Smooth muscle cell (in vitro differentiated cells): ENCODE data around the gene HHAT. TPM values are rescaled to one million over a fixed set of nuclear protein-coding genes. Genes with fewer than 3 reads are reported as not detected.

Experiments
- DNase-seq: peaks from one replicate; lab custom pipeline; 2025; ENCODE audit not compliant: unreplicated experiment; lab: John Stamatoyannopoulos, UW
- H2AFZ ChIP-seq: fragments of 200-600 bp; sonication (generic); 2 replicates; pipeline ENCODE4 v1.6.0; 2016; ENCODE audit warnings: antibody characterized with exemption, low read depth, mild to moderate bottlenecking
- H3F3A ChIP-seq: fragments of 200-600 bp; sonication (generic); 2 replicates; pipeline ENCODE4 v1.6.0; 2017; ENCODE audit warnings: antibody characterized with exemption, low read depth
- H3K27ac ChIP-seq: fragments of 200-600 bp; sonication (generic); 2 replicates; pipeline ENCODE4 v1.5.1; 2016; ENCODE audit warnings: low read depth, mild to moderate bottlenecking
- H3K27me3 ChIP-seq: fragments of 200-600 bp; sonication (generic); 2 replicates; pipeline ENCODE4 v1.6.1; 2016; ENCODE audit warnings: low read depth, mild to moderate bottlenecking
- H3K36me3 ChIP-seq: fragments of 200-600 bp; sonication (generic); 2 replicates; pipeline ENCODE4 v1.5.1; 2016; ENCODE audit warnings: low read depth
- H3K4me1 ChIP-seq: fragments of 200-600 bp; sonication (generic); 2 replicates; pipeline ENCODE4 v1.5.1; 2016; ENCODE audit warnings: low read depth
- H3K4me2 ChIP-seq: fragments of 200-600 bp; sonication (generic); 2 replicates; pipeline ENCODE4 v1.6.0; 2016; ENCODE audit warnings: mild to moderate bottlenecking
- H3K4me3 ChIP-seq: fragments of 200-600 bp; sonication (generic); 2 replicates; pipeline ENCODE4 v1.5.1; 2016; ENCODE audit warnings: mild to moderate bottlenecking
- H3K79me2 ChIP-seq: fragments of 200-600 bp; sonication (generic); 2 replicates; pipeline ENCODE4 v1.6.0; 2016; ENCODE audit warnings: low read depth, mild to moderate bottlenecking
- H3K9ac ChIP-seq: fragments of 200-600 bp; sonication (generic); 2 replicates; pipeline ENCODE4 v1.6.0; 2016; ENCODE audit warnings: low read depth
- H3K9me3 ChIP-seq: fragments of 200-600 bp; sonication (generic); replicated peaks from 2 replicates; pipeline ENCODE4 v1.5.1; 2016; ENCODE audit warnings: low read depth
- H4K20me1 ChIP-seq: fragments of 200-600 bp; sonication (generic); 2 replicates; pipeline ENCODE4 v1.6.0; 2016; ENCODE audit warnings: low read depth
- WGBS: methylation state at CpG from one replicate; pipeline ENCODE4 v1.1.7; 2016; ENCODE audit warnings: low lambda C conversion rate; 5-methylcytosine and 5-hydroxymethylcytosine counted together
- polyA plus RNA-seq: library from polyadenylated mRNA; unstranded; fragments of >200 nt; fragmentation: Nextera tagmentation; extraction: Ambion mirVana; gene quantifications from 2 replicates; pipeline ENCODE4 v1.2.1, GENCODE V29; 2016
- total RNA-seq: library from RNA; depleted of rRNA; stranded (reverse); fragments of >200 nt; gene quantifications from 2 replicates; pipeline ENCODE4 v1.2.3, GENCODE V29; 2014
- TF ChIP-seq, protein P1 (sequence below): fragments of 200-600 bp; sonication (generic); IDR thresholded peaks from 2 replicates; pipeline ENCODE4 v1.5.1; 2017; ENCODE audit warnings: borderline replicate concordance, mild to moderate bottlenecking, antibody characterized with exemption; ENCODE audit not compliant: insufficient read depth, poor library complexity, severe bottlenecking

Gene HHAT
- total and polyA plus RNA-seq, 2 experiments from 2014 or later = 4.6 to 9.8 TPM

- Histone ChIP-seq H3K36me3 (no peaks in the 10 kb centered on the region), H3K4me2 (no peak overlapping the region), H3K4me3 (no peak overlapping the region), H3K27ac (no peak overlapping the region), H3K9me3 (no peaks in the 10 kb centered on the region), H2AFZ (no peak overlapping the region), H3K27me3 (peaks cover 12% of the 10 kb centered on the region), H3K4me1 (peaks cover 15% of the 10 kb centered on the region), H3K9ac (no peak overlapping the region), H3F3A (no peaks in the 10 kb centered on the region), H3K79me2 (no peaks in the 10 kb centered on the region), H4K20me1 (no peaks in the 10 kb centered on the region)
- TF ChIP-seq, protein P1, sequence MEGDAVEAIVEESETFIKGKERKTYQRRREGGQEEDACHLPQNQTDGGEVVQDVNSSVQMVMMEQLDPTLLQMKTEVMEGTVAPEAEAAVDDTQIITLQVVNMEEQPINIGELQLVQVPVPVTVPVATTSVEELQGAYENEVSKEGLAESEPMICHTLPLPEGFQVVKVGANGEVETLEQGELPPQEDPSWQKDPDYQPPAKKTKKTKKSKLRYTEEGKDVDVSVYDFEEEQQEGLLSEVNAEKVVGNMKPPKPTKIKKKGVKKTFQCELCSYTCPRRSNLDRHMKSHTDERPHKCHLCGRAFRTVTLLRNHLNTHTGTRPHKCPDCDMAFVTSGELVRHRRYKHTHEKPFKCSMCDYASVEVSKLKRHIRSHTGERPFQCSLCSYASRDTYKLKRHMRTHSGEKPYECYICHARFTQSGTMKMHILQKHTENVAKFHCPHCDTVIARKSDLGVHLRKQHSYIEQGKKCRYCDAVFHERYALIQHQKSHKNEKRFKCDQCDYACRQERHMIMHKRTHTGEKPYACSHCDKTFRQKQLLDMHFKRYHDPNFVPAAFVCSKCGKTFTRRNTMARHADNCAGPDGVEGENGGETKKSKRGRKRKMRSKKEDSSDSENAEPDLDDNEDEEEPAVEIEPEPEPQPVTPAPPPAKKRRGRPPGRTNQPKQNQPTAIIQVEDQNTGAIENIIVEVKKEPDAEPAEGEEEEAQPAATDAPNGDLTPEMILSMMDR = no peak
- WGBS = 85% methylated on average over 2 of the region's 2 CpGs
- no peak for DNase-seq
These were observed 381.0 kb downstream of the HHAT start for GRCh38 chr1:210709701-210710100.

- H3F3A ChIP-seq = no peaks in the 10 kb centered on the region
- H3K4me3 ChIP-seq = no peak overlapping the region
- H3K27ac ChIP-seq = no peak overlapping the region
- no peaks in the 10 kb centered on the region for H4K20me1 ChIP-seq
- H3K9me3 ChIP-seq = no peaks in the 10 kb centered on the region
- H3K4me2 ChIP-seq = no peak overlapping the region
- DNase-seq = no peak
- H3K79me2 ChIP-seq = no peaks in the 10 kb centered on the region
- peaks cover 12% of the 10 kb centered on the region for H3K27me3 ChIP-seq
- H3K9ac ChIP-seq = no peak overlapping the region
- TF ChIP-seq, protein P1 = no peak
- H3K4me1 ChIP-seq = peaks cover 15% of the 10 kb centered on the region
- WGBS = 73% methylated on average over 7 of the region's 7 CpGs
- H3K36me3 ChIP-seq = no peaks in the 10 kb centered on the region
- H2AFZ ChIP-seq = no peak overlapping the region
These were observed 383.3 kb downstream of the HHAT start for GRCh38 chr1:210711825-210712612.

DNA sequence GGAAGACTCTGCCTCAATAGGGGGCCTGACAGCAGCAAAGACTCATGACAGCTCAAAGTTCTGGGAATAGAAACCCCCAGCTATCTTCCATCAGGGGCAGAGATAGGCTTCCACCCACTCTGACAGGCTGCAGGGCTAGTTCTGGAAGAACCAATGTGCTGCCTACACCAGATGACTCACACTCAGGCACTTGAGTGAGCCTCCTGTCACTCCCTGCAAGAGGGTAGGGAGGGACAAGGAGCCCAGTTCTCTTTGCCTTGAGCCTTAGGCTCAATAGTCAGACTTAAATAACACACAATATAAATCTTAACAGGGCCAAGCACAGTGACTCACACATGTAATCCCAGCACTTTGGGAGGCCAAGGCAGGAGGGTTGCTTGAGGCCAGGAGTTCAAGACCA is 386.4 kb downstream of the HHAT start:
- Histone ChIP-seq H3K9me3 (no peaks in the 10 kb centered on the region), H3K36me3 (no peaks in the 10 kb centered on the region), H3K27me3 (no peaks in the 10 kb centered on the region), H3K4me3 (no peak overlapping the region), H3K4me1 (no peaks in the 10 kb centered on the region), H4K20me1 (no peaks in the 10 kb centered on the region), H3K27ac (no peak overlapping the region), H3F3A (no peaks in the 10 kb centered on the region), H3K4me2 (no peak overlapping the region), H3K9ac (no peak overlapping the region), H3K79me2 (no peaks in the 10 kb centered on the region), H2AFZ (no peak overlapping the region)
- DNase-seq = no peak
- TF ChIP-seq, protein P1 = no peak
